RWPE1 (cell line): ENCODE data around the gene BCOR.

Experiments used
- CTCF ChIA-PET: fragments of 350-600 bp; sonication (Branson Sonifier 250); formaldehyde crosslinking; extraction: SDS; loops from one replicate; lab custom pipeline; 2021; lab: Yijun Ruan, JAX
- POLR2A ChIA-PET: fragments of 400-600 bp; formaldehyde crosslinking; extraction: SDS; loops from one replicate; lab custom pipeline; 2020; ENCODE audit warnings: antibody characterized with exemption; ENCODE audit not compliant: low non-redundant PET; lab: Yijun Ruan, JAX
- DNase-seq: peaks from one replicate; pipeline ENCODE4 v3.0.0; 2012; ENCODE audit warnings: low spot score
- H3K27ac ChIP-seq: fragments of 450-650 bp; 2 replicates; pipeline ENCODE4 v1.5.1; 2017
- TF ChIP-seq, protein P1 (sequence below): fragments of 450-650 bp; conservative IDR thresholded peaks from 2 replicates; pipeline ENCODE4 v1.5.1; 2017; ENCODE audit warnings: low read depth, mild to moderate bottlenecking

Gene BCOR

GRCh38 chrX:40011322-40012038 is 86.3 kb downstream of the BCOR start:
- DNase-seq = no peak
- POLR2A ChIA-PET = no interaction called here
- CTCF ChIA-PET = interaction anchor here (0.6 to 0.7 kb wide), 3 partner anchors 14 to 787 kb away, joined by 3 to 4 read pairs (median 4); no protein-coding TSS in a partner anchor

GRCh38 chrX:40010550-40011321 is 87.0 kb downstream of the BCOR start:
- DNase-seq = no peak
- POLR2A ChIA-PET = no interaction called here
- TF ChIP-seq, protein P1, sequence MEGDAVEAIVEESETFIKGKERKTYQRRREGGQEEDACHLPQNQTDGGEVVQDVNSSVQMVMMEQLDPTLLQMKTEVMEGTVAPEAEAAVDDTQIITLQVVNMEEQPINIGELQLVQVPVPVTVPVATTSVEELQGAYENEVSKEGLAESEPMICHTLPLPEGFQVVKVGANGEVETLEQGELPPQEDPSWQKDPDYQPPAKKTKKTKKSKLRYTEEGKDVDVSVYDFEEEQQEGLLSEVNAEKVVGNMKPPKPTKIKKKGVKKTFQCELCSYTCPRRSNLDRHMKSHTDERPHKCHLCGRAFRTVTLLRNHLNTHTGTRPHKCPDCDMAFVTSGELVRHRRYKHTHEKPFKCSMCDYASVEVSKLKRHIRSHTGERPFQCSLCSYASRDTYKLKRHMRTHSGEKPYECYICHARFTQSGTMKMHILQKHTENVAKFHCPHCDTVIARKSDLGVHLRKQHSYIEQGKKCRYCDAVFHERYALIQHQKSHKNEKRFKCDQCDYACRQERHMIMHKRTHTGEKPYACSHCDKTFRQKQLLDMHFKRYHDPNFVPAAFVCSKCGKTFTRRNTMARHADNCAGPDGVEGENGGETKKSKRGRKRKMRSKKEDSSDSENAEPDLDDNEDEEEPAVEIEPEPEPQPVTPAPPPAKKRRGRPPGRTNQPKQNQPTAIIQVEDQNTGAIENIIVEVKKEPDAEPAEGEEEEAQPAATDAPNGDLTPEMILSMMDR = no peak
- CTCF ChIA-PET = interaction anchor here (0.5 to 0.7 kb wide), 2 partner anchors 65 to 787 kb away, joined by 4 to 5 read pairs; no protein-coding TSS in a partner anchor
- no peak overlapping the region for H3K27ac ChIP-seq

More at GRCh38 chrX:40011322-40012038, 86.3 kb downstream of the BCOR start:
- H3K27ac ChIP-seq = peak overlapping the region; percentile 90
- TF ChIP-seq, protein P1 = no peak

- DNase-seq = no peak
- no peak overlapping the region for H3K27ac ChIP-seq
- CTCF ChIA-PET = interaction anchor here (0.5 kb wide), 1 partner anchor 66 kb away, joined by 5 read pairs; no protein-coding TSS in a partner anchor
- POLR2A ChIA-PET = no interaction called here
- TF ChIP-seq, protein P1 = no peak
Observed at GRCh38 chrX:40009890-40010289, 87.9 kb downstream of the BCOR start.

- TF ChIP-seq, protein P1 = no peak
- POLR2A ChIA-PET = no interaction called here
- CTCF ChIA-PET = no interaction called here
- no peak for DNase-seq
- H3K27ac ChIP-seq = no peak overlapping the region
Observed at GRCh38 chrX:40009462-40009851, 88.3 kb downstream of the BCOR start.

- TF ChIP-seq, protein P1 = no peak
- CTCF ChIA-PET = no interaction called here
- H3K27ac ChIP-seq = no peak overlapping the region
- POLR2A ChIA-PET = no interaction called here
- no peak for DNase-seq
Observed at GRCh38 chrX:40008791-40009461, 88.8 kb downstream of the BCOR start.
